AG04450 (cell line): ENCODE results near the gene LBX2. TPM values are rescaled to one million over a fixed set of nuclear protein-coding genes. Genes with fewer than 3 reads are reported as not detected.

Source experiments
- CTCF ChIA-PET: fragments of 300-600, 350-600 bp; formaldehyde crosslinking; extraction: SDS; loops from one replicate; lab custom pipeline; 2022; ENCODE audit warnings: antibody characterized with exemption, inconsistent platforms; lab: Charles Lee
- POLR2A ChIA-PET: fragments of 350-600 bp; formaldehyde crosslinking; extraction: SDS; loops from one replicate; lab custom pipeline; 2021; ENCODE audit warnings: antibody characterized with exemption, inconsistent platforms; lab: Yijun Ruan, JAX
- DNase-seq: peaks from one replicate; pipeline ENCODE4 v3.0.0-alpha.2; 2011; ENCODE audit warnings: low read depth, low spot score
- H3K27ac ChIP-seq: one replicate; pipeline ENCODE4 v1.5.1; 2012; ENCODE audit warnings: low read depth, low read length, control low read depth
- H3K27me3 ChIP-seq: one replicate; pipeline ENCODE4 v1.6.0; 2012; ENCODE audit warnings: low read length; ENCODE audit not compliant: control insufficient read depth, insufficient read depth
- H3K4me3 ChIP-seq: 2 replicates; pipeline ENCODE4 v1.5.1; 2011; ENCODE audit warnings: mild to moderate bottlenecking, low read depth, low read length, control low read depth
- H3K9me3 ChIP-seq: 2 replicates; pipeline ENCODE4 v1.5.1; 2012; ENCODE audit warnings: low read length; ENCODE audit not compliant: control insufficient read depth, insufficient read depth
- CTCF ChIP-seq: IDR thresholded peaks from 2 replicates; pipeline ENCODE4 v1.5.1; 2011; ENCODE audit warnings: low read depth, low read length, control low read depth, inconsistent platforms
- polyA plus RNA-seq: library from polyadenylated mRNA; depleted of rRNA; stranded (reverse); fragments of >200 nt; gene quantifications from 2 replicates; pipeline ENCODE4 v1.2.3, GENCODE V29; 2011

Gene LBX2
- polyA plus RNA-seq, 1 experiment: 0.86 TPM

GRCh38 chr2:74540291-74540690 lies 40.9 kb upstream of the LBX2 start:
- POLR2A ChIA-PET: interaction anchor here (0.7 kb wide), 1 partner anchor 50 kb away, joined by 5 read pairs; no protein-coding TSS in a partner anchor
- no peak for DNase-seq
- CTCF ChIA-PET: interaction anchor here (1.1 kb wide), 1 partner anchor 47 kb away, joined by 3 read pairs; no protein-coding TSS in a partner anchor
- no peak for TF ChIP-seq CTCF
- Histone ChIP-seq H3K27ac (no peak overlapping the region), H3K4me3 (no peak overlapping the region), H3K27me3 (no peaks in the 10 kb centered on the region), H3K9me3 (no peaks in the 10 kb centered on the region)

- ChIA-PET POLR2A (interaction anchor here (0.6 to 1.4 kb wide), 2 partner anchors 15 to 117 kb away, joined by 8 to 9 read pairs; partner anchors contain the start of gene LOXL3), CTCF (interaction anchor here (0.7 to 1.2 kb wide), 3 partner anchors 46 to 65 kb away, joined by 3 to 4 read pairs (median 3); partner anchors contain the start of genes CCDC142 and TTC31)
- H3K27ac ChIP-seq: no peak overlapping the region
- no peak for TF ChIP-seq CTCF
- H3K9me3 ChIP-seq: no peaks in the 10 kb centered on the region
- H3K4me3 ChIP-seq: no peak overlapping the region
- no peak for DNase-seq
- H3K27me3 ChIP-seq: no peaks in the 10 kb centered on the region
Measured at GRCh38 chr2:74538881-74539339, 39.5 kb upstream of the LBX2 start.

GRCh38 chr2:74537140-74537539 lies 37.7 kb upstream of the LBX2 start:
- Histone ChIP-seq H3K4me3 (no peak overlapping the region), H3K27me3 (no peaks in the 10 kb centered on the region), H3K27ac (no peak overlapping the region), H3K9me3 (no peaks in the 10 kb centered on the region)
- no peak for TF ChIP-seq CTCF
- DNase-seq: no peak
- POLR2A ChIA-PET: no interaction called here
- CTCF ChIA-PET: interaction anchor here (1.4 kb wide), 1 partner anchor 51 kb away, joined by 3 read pairs; no protein-coding TSS in a partner anchor

GRCh38 chr2:74536166-74536950 lies 37.0 kb upstream of the LBX2 start:
- TF ChIP-seq CTCF: no peak
- ChIA-PET POLR2A (no interaction called here), CTCF (interaction anchor here (0.9 kb wide), 1 partner anchor 52 kb away, joined by 3 read pairs; no protein-coding TSS in a partner anchor)
- Histone ChIP-seq H3K4me3 (no peak overlapping the region), H3K27ac (no peak overlapping the region), H3K9me3 (no peaks in the 10 kb centered on the region), H3K27me3 (no peaks in the 10 kb centered on the region)
- no peak for DNase-seq
